Mesenchymal stem cell (in vitro differentiated cells and primary cell): ENCODE measurements around the gene TSPAN10.
"Not testable (repeated sequence)": the region's sequence is repeated elsewhere in the genome, so short reads cannot be mapped to it uniquely, and the experiment has no call there.

ENCODE experiments used
- DNase-seq: peaks from one replicate; pipeline ENCODE4 v3.0.0-alpha.2; 2013
- H2AFZ ChIP-seq: one replicate; pipeline ENCODE4 v1.6.1; 2013; ENCODE audit warnings: low read depth, mild to moderate bottlenecking, control low read depth, inconsistent platforms, low read length, moderate library complexity
- H2AK5ac ChIP-seq: 2 replicates; pipeline ENCODE4 v1.6.1; 2013; ENCODE audit warnings: low read length, moderate library complexity, mild to moderate bottlenecking, inconsistent platforms; ENCODE audit not compliant: severe bottlenecking
- H2BK120ac ChIP-seq: one replicate; pipeline ENCODE4 v1.6.1; 2013; ENCODE audit warnings: low read depth, mild to moderate bottlenecking, inconsistent platforms, low read length, moderate library complexity
- H2BK12ac ChIP-seq, 2 experiments: one replicate each; pipeline ENCODE4 v1.6.1; 2013; ENCODE audit warnings: inconsistent platforms in 2 of 2, low read length in 2 of 2, mild to moderate bottlenecking in 2 of 2, moderate library complexity in 2 of 2, control low read depth in 1 of 2
- H2BK15ac ChIP-seq: one replicate; pipeline ENCODE4 v1.6.1; 2013; ENCODE audit warnings: mild to moderate bottlenecking, low read depth, inconsistent platforms; ENCODE audit not compliant: poor library complexity, severe bottlenecking
- H2BK5ac ChIP-seq: 2 replicates; pipeline ENCODE4 v1.6.1; 2013; ENCODE audit warnings: low read depth, mild to moderate bottlenecking, low read length, control low read depth, inconsistent platforms; ENCODE audit not compliant: poor library complexity, severe bottlenecking
- H3K14ac ChIP-seq, 2 experiments: one replicate each; pipeline ENCODE4 v1.6.1; 2013; ENCODE audit warnings: inconsistent platforms in 2 of 2, low read length in 2 of 2, control low read depth in 1 of 2, mild to moderate bottlenecking in 1 of 2, moderate library complexity in 1 of 2
- H3K18ac ChIP-seq, 2 experiments: one replicate each; pipeline ENCODE4 v1.6.1; 2013; ENCODE audit warnings: inconsistent platforms in 2 of 2, low read length in 2 of 2, control low read depth in 1 of 2, low read depth in 1 of 2, mild to moderate bottlenecking in 1 of 2
- H3K23ac ChIP-seq, 2 experiments: one replicate each; pipeline ENCODE4 v1.6.1; 2013; ENCODE audit warnings: inconsistent platforms in 2 of 2, low read length in 2 of 2, mild to moderate bottlenecking in 2 of 2, moderate library complexity in 2 of 2, control low read depth in 1 of 2
- H3K27ac ChIP-seq: 2 replicates; pipeline ENCODE4 v1.5.1; 2013; ENCODE audit warnings: mild to moderate bottlenecking, moderate library complexity, low read length, control low read depth, inconsistent platforms; ENCODE audit not compliant: poor library complexity, severe bottlenecking
- H3K27me3 ChIP-seq, 2 experiments: 2 replicates each; pipeline versions ENCODE4 v1.6.1 to v1.7.0; 2013; ENCODE audit warnings: low read length in 2 of 2, mild to moderate bottlenecking in 2 of 2, moderate library complexity in 2 of 2, control low read depth in 1 of 2, inconsistent platforms in 1 of 2; ENCODE audit not compliant: control insufficient read depth in 1 of 2, insufficient read depth in 1 of 2
- H3K36me3 ChIP-seq, 2 experiments: 2 replicates each; pipeline versions ENCODE4 v1.6.1 to v1.7.0; 2013; ENCODE audit warnings: low read length in 2 of 2, control low read depth in 1 of 2, inconsistent platforms in 1 of 2, low read depth in 1 of 2, mild to moderate bottlenecking in 1 of 2; ENCODE audit not compliant: insufficient read depth in 2 of 2, control insufficient read depth in 1 of 2
- H3K4ac ChIP-seq, 2 experiments: one replicate each; pipeline ENCODE4 v1.6.1; 2013; ENCODE audit warnings: inconsistent platforms in 2 of 2, low read length in 2 of 2, mild to moderate bottlenecking in 2 of 2, moderate library complexity in 2 of 2, control low read depth in 1 of 2, low read depth in 1 of 2
- H3K4me1 ChIP-seq: 2 replicates; pipeline ENCODE4 v1.6.1; 2013; ENCODE audit warnings: low read depth, low read length, control low read depth; ENCODE audit not compliant: control insufficient read depth, insufficient read depth
- H3K4me2 ChIP-seq: 2 replicates; pipeline ENCODE4 v1.6.1; 2013; ENCODE audit warnings: low read length, mild to moderate bottlenecking, inconsistent platforms; ENCODE audit not compliant: poor library complexity, severe bottlenecking
- H3K4me3 ChIP-seq, 2 experiments: 2 replicates each; pipeline versions ENCODE4 v1.5.1 to v1.7.0; 2013; ENCODE audit warnings: low read length in 2 of 2, mild to moderate bottlenecking in 2 of 2, control low read depth in 1 of 2, low read depth in 1 of 2; ENCODE audit not compliant: insufficient read depth in 1 of 2
- H3K79me1 ChIP-seq: replicated peaks from 2 replicates; pipeline ENCODE4 v1.6.1; 2013; ENCODE audit warnings: mild to moderate bottlenecking, control low read depth, low read length, inconsistent platforms; ENCODE audit not compliant: poor library complexity, severe bottlenecking
- H3K9ac ChIP-seq: 2 replicates; pipeline ENCODE4 v1.7.0; 2013; ENCODE audit warnings: mild to moderate bottlenecking, low read length, moderate library complexity
- H3K9me3 ChIP-seq: 2 replicates; pipeline ENCODE4 v1.7.0; 2013; ENCODE audit warnings: mild to moderate bottlenecking, low read length; ENCODE audit not compliant: control insufficient read depth
- H4K8ac ChIP-seq: one replicate; pipeline ENCODE4 v1.6.1; 2013; ENCODE audit warnings: inconsistent platforms, mild to moderate bottlenecking, low read length, moderate library complexity
- H4K91ac ChIP-seq: one replicate; pipeline ENCODE4 v1.6.1; 2013; ENCODE audit warnings: mild to moderate bottlenecking, low read length, inconsistent platforms
- WGBS: methylation state at CpG from one replicate; pipeline ENCODE4 v1.1.7; 2013; ENCODE audit warnings: mixed read lengths; 5-methylcytosine and 5-hydroxymethylcytosine counted together

Gene TSPAN10

GRCh38 chr17:81673561-81674258, 36.7 kb downstream of the TSPAN10 start:
- no peak overlapping the region for H4K8ac ChIP-seq
- no peak overlapping the region for H2AFZ ChIP-seq
- H3K9ac ChIP-seq = no peak overlapping the region
- H3K14ac ChIP-seq = no peak overlapping the region
- no peak for DNase-seq
- H4K91ac ChIP-seq = no peak overlapping the region
- H3K23ac ChIP-seq = no peak overlapping the region
- no peak overlapping the region for H3K4me2 ChIP-seq
- H3K27me3 ChIP-seq = no peaks in the 10 kb centered on the region
- peaks cover 42% of the 10 kb centered on the region for H3K79me1 ChIP-seq
- no peak overlapping the region for H3K4me3 ChIP-seq
- H2BK12ac ChIP-seq = no peak overlapping the region
- WGBS = 92% methylated on average over 17 of the region's 18 CpGs
- no peak overlapping the region for H3K27ac ChIP-seq
- no peak overlapping the region for H2BK5ac ChIP-seq
- no peak overlapping the region for H2BK120ac ChIP-seq
- no peak overlapping the region for H2BK15ac ChIP-seq
- H3K4me1 ChIP-seq = peaks cover 15% of the 10 kb centered on the region
- H2AK5ac ChIP-seq = no peak overlapping the region
- H3K4ac ChIP-seq = no peak overlapping the region
- H3K36me3 ChIP-seq = peaks cover 58 to 62% of the 10 kb centered on the region in 2 experiments
- H3K9me3 ChIP-seq = no peaks in the 10 kb centered on the region
- H3K18ac ChIP-seq = no peak overlapping the region

DNA sequence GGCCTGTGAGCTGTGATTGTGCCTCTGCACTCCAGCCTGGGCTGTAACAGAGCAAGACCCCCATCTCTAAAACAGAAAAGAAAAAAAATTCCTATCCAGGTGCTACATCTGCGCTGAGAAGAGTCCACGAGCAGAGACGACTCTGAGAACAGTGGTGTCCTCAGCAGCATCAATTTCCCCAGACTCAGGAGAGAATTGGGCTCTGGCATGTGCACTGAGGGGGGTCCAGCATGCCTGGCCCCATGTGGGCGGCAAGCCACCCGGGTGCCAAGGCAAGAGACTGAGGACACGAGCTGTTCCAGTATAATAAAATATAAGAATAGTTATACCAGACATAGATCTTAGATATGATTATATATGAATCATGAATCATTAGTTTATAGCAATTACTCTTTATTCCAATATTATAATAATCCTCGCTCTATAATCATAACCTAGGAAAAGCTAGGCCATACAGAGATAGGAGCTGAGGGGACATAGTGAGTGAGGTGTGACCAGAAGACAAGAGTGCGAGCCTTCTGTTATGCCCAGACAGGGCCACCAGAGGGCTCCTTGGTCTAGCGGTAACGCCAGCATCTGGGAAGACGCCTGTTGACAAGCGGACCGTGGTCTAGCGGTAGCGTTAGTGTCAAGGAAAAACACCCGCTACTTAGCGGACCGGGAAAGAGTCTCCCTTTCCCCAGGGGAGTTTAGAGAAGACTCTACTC, 38.7 kb downstream of the TSPAN10 start:
- H3K18ac ChIP-seq, H4K91ac ChIP-seq, H2BK5ac ChIP-seq, H2BK120ac ChIP-seq, H2BK12ac ChIP-seq, H3K9me3 ChIP-seq, H3K4me2 ChIP-seq, H2BK15ac ChIP-seq, H3K4ac ChIP-seq, H3K4me3 ChIP-seq, H4K8ac ChIP-seq, H3K9ac ChIP-seq, H3K27me3 ChIP-seq, H3K14ac ChIP-seq, H3K23ac ChIP-seq, H2AFZ ChIP-seq: not testable (repeated sequence)
- WGBS = 46% methylated on average over 10 of the region's 18 CpGs
- Histone ChIP-seq H3K36me3 (peaks cover 51 to 57% of the 10 kb centered on the region in 2 experiments), H3K27ac (peak overlapping the region; percentile 2), H3K4me1 (peaks cover 20% of the 10 kb centered on the region), H3K79me1 (peaks cover 35% of the 10 kb centered on the region), H2AK5ac (peak overlapping the region; percentile 38)
- peak; percentile 57 for DNase-seq

GRCh38 chr17:81676906-81677305, 39.9 kb downstream of the TSPAN10 start:
- WGBS = 96% methylated on average over 17 of the region's 17 CpGs
- H2BK15ac ChIP-seq = no peak overlapping the region

DNA sequence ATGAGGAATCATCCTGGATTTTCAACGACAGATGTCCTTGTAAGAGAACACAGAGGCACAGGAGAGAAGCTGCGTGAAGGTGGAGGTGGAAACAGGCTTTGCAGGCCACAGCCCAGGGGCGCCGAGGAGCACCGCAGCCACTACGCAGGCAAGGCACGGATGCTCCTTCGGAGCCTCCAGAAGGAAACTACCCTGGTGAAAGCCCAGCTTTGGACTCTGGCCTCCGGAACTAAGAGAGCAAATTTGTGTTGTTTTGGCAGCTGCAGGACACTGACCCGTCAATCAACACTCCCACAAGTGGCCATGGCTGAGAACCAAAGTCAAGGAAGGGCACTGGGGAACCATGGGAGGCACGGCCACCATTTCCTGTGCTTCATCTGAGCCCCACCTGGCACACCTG, 43.2 kb downstream of the TSPAN10 start:
- Histone ChIP-seq H2AFZ (no peak overlapping the region), H2BK120ac (no peak overlapping the region), H3K4me1 (peaks cover 43% of the 10 kb centered on the region), H3K4me2 (no peak overlapping the region), H3K23ac (no peak overlapping the region), H2AK5ac (peak overlapping the region; percentile 14), H3K79me1 (peaks cover 10% of the 10 kb centered on the region), H4K8ac (no peak overlapping the region), H3K36me3 (peaks cover 17 to 21% of the 10 kb centered on the region in 2 experiments), H3K27me3 (no peaks in the 10 kb centered on the region), H3K9me3 (no peaks in the 10 kb centered on the region), H2BK15ac (no peak overlapping the region), H3K18ac (no peak overlapping the region), H2BK12ac (no peak overlapping the region), H3K9ac (no peak overlapping the region), H3K4ac (no peak overlapping the region), H3K4me3 (no peak overlapping the region), H2BK5ac (no peak overlapping the region), H3K27ac (no peak overlapping the region), H4K91ac (no peak overlapping the region), H3K14ac (no peak overlapping the region)
- 94% methylated on average over 11 of the region's 11 CpGs for WGBS
- DNase-seq = no peak

More at GRCh38 chr17:81676906-81677305, 39.9 kb downstream of the TSPAN10 start:
- H4K91ac ChIP-seq = no peak overlapping the region
- H3K18ac ChIP-seq = no peak overlapping the region
- peaks cover 45 to 50% of the 10 kb centered on the region in 2 experiments for H3K36me3 ChIP-seq
- H3K4me1 ChIP-seq = peaks cover 31% of the 10 kb centered on the region
- H2AFZ ChIP-seq = no peak overlapping the region
- no peak overlapping the region for H3K23ac ChIP-seq
- DNase-seq = no peak
- no peak overlapping the region for H3K4me2 ChIP-seq
- no peak overlapping the region for H4K8ac ChIP-seq
- H3K4ac ChIP-seq = no peak overlapping the region
- H2BK120ac ChIP-seq = no peak overlapping the region
- H2BK5ac ChIP-seq = no peak overlapping the region
- no peaks in the 10 kb centered on the region for H3K27me3 ChIP-seq
- H3K4me3 ChIP-seq = no peak overlapping the region
- H3K9me3 ChIP-seq = no peaks in the 10 kb centered on the region
- H2BK12ac ChIP-seq = no peak overlapping the region
- no peak overlapping the region for H3K27ac ChIP-seq
- no peak overlapping the region for H3K14ac ChIP-seq
- peaks cover 27% of the 10 kb centered on the region for H3K79me1 ChIP-seq
- H2AK5ac ChIP-seq = peak overlapping the region; percentile 54
- H3K9ac ChIP-seq = no peak overlapping the region
